HAP-1 (cell line): Measurements from ENCODE around the gene KANSL3.
"Not testable (repeated sequence)": the region's sequence is repeated elsewhere in the genome, so short reads cannot be mapped to it uniquely, and the experiment has no call there.

Source experiments
- DNase-seq, 2 experiments: peaks; one replicate each; pipeline ENCODE4 v3.0.0-alpha.2; 2016 to 2020; ENCODE audit warnings: low spot score in 2 of 2
- H3K27me3 ChIP-seq: fragments of 250-450 bp; sonication (Bioruptor Pico); 2 replicates; pipeline ENCODE4 v1.5.1; 2020; ENCODE audit warnings: low read depth, mild to moderate bottlenecking, moderate library complexity
- H3K36me3 ChIP-seq: fragments of 250-450 bp; sonication (Bioruptor Pico); replicated peaks from 2 replicates; pipeline ENCODE4 v1.5.1; 2020; ENCODE audit warnings: mild to moderate bottlenecking
- H3K4me1 ChIP-seq: fragments of 250-450 bp; sonication (Bioruptor Pico); 2 replicates; pipeline ENCODE4 v1.5.1; 2020; ENCODE audit warnings: mild to moderate bottlenecking
- H3K4me3 ChIP-seq: fragments of 250-450 bp; sonication (Bioruptor Pico); 2 replicates; pipeline ENCODE4 v1.5.1; 2020; ENCODE audit warnings: mild to moderate bottlenecking, moderate library complexity
- H3K9me3 ChIP-seq: fragments of 250-450 bp; sonication (Bioruptor Pico); 2 replicates; pipeline ENCODE4 v1.5.1; 2020; ENCODE audit warnings: mild to moderate bottlenecking, moderate library complexity
- in situ Hi-C: fragments of 300-500 bp; cut with MboI; formaldehyde crosslinking; loops from 3 replicates; pipeline ENCODE4 v1.14.3; 2020; ENCODE audit warnings: low sequenced_read_pairs, inconsistent platforms, mixed read lengths

Gene KANSL3

DNA sequence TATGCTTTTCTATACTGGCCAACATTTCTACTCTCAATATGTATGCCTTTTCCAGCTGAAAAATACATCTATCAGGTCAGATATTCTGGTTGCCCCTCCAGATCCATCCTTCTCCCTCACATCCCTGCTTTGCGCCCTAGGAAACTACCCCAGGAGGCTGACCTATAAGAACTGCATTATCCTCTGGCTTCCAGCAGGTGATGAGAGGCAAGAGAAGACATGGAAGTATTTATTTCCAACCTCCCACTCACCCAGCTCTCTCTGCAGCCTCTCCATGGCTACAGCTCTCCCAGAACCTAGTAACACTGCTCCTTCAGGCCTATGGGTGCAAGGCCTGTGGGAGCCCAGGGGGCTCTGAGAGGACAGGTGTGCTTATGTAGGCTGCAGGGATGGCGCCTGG, 58.7 kb downstream of the KANSL3 start:
- Histone ChIP-seq H3K9me3 (no peaks in the 10 kb centered on the region), H3K4me1 (no peaks in the 10 kb centered on the region), H3K4me3 (no peak overlapping the region), H3K36me3 (no peaks in the 10 kb centered on the region), H3K27me3 (no peaks in the 10 kb centered on the region)
- in situ Hi-C loops: no loop called here
- no peak for DNase-seq

DNA sequence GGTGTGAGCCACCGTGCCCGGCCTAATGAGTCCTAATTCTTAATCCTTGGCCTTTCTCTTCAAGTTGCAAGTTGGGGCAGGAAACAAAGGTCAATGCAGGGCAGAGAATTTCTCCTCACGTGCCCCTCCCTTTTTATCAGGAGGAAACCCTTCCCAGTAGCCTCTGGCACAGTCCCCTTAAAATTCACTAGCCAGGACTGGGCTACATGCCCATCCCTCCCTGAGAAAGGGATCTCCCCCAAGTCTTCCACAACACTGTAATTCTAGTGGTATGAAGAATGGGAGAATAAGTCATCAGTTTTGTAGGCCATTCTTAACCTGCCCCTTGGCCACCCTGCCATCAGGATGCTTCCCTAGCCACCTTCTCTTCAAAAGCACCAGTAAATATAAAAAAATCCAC, 59.4 kb downstream of the KANSL3 start:
- no peaks in the 10 kb centered on the region for H3K27me3 ChIP-seq
- H3K36me3 ChIP-seq: no peaks in the 10 kb centered on the region
- H3K4me1 ChIP-seq: no peaks in the 10 kb centered on the region
- in situ Hi-C loops: no loop called here
- H3K9me3 ChIP-seq: no peaks in the 10 kb centered on the region
- H3K4me3 ChIP-seq: no peak overlapping the region
- DNase-seq: no peak

DNA sequence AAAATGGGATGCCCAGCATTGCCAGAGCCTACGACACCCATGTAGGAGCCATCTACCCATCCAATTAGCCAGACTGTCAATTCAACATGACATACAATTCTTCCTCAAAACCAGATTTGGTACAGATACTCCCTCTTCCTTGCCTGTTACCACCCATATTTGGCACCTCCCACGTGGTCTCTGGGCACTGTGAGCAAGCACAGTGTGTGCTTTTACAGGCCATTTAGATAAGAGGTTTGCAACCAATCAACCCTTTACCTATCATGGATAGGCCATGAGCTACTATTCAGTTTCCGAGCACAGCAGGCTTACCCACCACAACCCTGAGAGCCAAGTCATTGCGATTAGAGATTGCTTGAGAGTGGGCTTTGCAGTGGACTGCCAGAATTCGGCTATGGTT, 60.6 kb downstream of the KANSL3 start:
- no peak overlapping the region for H3K4me3 ChIP-seq
- no peaks in the 10 kb centered on the region for H3K27me3 ChIP-seq
- no peak for DNase-seq
- H3K9me3 ChIP-seq: no peaks in the 10 kb centered on the region
- in situ Hi-C loops: no loop called here
- no peaks in the 10 kb centered on the region for H3K4me1 ChIP-seq
- H3K36me3 ChIP-seq: no peaks in the 10 kb centered on the region

DNA sequence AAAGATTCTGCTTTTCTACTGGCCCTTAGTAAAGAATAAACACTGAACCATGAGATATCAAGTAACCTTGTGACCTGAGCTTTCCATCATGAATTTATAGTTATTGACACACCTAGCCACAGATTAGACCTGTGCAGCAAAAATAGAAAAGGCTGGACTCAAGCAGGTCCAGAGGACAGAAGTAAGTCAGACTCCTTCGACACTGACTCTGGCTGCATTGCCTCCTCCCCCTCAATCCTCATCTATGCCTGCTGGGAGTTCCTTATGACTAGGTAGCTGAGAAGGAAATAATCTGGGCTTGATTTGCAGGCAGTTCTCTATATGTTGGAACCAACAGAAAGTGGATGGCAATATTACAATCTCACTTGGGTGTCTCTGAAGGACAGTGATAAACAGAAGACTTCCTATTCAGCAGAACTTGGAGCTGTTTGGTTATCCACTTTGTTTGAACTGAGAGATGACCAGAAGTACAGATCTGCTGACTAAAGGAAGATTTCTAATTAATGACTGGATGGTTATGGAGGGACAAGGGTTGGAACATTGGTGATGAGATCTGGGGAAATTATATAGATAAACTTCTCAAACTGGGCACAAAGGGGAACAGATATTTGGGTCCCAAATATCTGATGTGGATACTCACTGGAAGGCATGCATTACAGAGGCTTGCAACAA, 62.2 kb downstream of the KANSL3 start:
- in situ Hi-C loops: no loop called here
- H3K27me3 ChIP-seq: no peaks in the 10 kb centered on the region
- no peak for DNase-seq

DNA sequence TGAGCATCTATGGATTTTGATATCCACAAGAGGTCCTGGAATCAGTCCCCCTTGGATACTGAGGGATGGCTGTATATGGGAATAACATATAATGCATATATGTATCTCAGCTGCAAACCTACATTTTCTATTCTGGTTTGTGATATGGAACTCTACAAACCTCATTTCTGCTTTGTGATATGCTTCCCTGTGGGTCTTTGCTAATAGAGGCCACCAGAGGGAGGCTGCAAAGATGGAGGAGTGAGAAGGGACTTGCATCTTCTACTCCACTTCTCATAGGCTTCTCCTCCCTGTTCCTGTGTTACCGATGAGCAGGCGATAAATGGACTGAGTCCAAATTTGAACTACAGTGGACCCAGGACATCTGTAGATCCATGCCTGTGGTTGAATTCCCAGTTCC, 63.7 kb downstream of the KANSL3 start:
- H3K9me3 ChIP-seq: no peaks in the 10 kb centered on the region
- H3K36me3 ChIP-seq: no peaks in the 10 kb centered on the region
- H3K4me1 ChIP-seq: no peaks in the 10 kb centered on the region
- no peak overlapping the region for H3K4me3 ChIP-seq
- no peaks in the 10 kb centered on the region for H3K27me3 ChIP-seq
- no peak for DNase-seq
- in situ Hi-C loops: no loop called here

More for the DNA sequence above, 62.2 kb downstream of the KANSL3 start:
- Histone ChIP-seq H3K36me3 (no peaks in the 10 kb centered on the region), H3K4me1 (no peaks in the 10 kb centered on the region), H3K4me3 (no peak overlapping the region), H3K9me3 (no peaks in the 10 kb centered on the region)

DNA sequence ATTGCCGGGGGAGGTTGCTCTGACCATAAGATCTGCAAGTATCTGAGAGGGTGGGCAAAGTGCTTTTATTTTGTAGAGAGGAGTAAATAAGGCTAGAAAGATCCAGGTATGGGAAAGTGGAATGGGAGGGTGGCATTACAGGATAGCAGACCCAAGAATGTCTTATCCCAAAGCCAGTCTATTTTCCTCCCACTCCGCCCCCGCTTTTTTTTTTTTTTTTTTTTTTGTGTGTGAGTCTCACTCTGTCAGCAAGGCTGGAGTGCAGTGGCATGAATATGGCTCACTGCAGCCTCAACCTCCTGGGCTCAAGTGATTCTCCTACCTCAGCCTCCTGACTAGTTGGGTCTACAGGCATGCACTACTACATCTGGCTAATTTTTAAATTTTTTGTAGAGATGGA, 70.0 kb downstream of the KANSL3 start:
- Histone ChIP-seq H3K9me3 (no peaks in the 10 kb centered on the region), H3K27me3 (no peaks in the 10 kb centered on the region), H3K36me3 (no peaks in the 10 kb centered on the region), H3K4me1 (peaks cover 8% of the 10 kb centered on the region), H3K4me3 (no peak overlapping the region)
- in situ Hi-C loops: no loop called here
- DNase-seq: no peak

DNA sequence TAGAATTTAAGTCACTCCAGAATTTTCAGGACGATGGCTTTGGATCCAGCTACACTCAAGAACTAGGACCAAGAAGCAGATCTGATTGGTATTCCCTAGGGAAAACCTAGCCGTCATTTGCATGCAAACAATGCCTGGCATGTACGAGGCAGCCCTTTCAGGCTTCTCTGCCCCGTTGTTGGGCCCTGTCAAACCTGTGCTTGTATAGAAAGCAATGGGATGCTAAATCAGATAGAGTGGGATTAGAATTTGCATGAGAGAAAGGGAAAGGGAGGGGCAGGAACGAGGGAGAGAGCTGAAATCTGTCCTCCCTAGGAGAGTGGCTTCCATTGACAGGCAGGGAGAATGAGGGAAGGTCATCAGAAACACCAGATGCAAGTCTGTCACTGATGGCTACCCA, 73.0 kb downstream of the KANSL3 start:
- in situ Hi-C loops: no loop called here
- H3K36me3 ChIP-seq: no peaks in the 10 kb centered on the region

DNA sequence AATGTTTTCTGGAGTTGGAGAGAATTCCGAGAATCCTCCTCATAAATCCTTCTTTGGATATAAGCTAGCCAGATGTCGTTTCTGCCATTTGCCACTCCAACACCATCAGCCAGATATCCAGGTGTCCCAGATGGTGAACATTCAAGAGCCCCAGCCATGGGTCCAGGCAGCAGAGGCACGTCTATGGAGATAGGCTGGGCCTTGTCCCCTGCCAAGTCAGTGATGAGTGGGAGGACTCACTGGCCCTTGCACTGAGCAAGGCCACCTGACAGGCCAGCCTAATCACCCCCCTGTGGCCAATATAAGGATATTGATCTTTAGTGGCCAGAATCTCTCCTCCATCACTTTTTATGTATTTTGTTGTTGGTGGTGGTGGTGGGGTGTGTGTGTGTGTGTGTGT, 73.5 kb downstream of the KANSL3 start:
- Histone ChIP-seq H3K27me3 (no peaks in the 10 kb centered on the region), H3K36me3 (no peaks in the 10 kb centered on the region), H3K9me3 (no peaks in the 10 kb centered on the region), H3K4me3 (no peak overlapping the region), H3K4me1 (peaks cover 8% of the 10 kb centered on the region)
- in situ Hi-C loops: no loop called here
- no peak for DNase-seq

More for the DNA sequence above, 73.0 kb downstream of the KANSL3 start:
- no peaks in the 10 kb centered on the region for H3K27me3 ChIP-seq
- peaks cover 8% of the 10 kb centered on the region for H3K4me1 ChIP-seq
- DNase-seq: peak; percentile 87 to 92
- H3K4me3 ChIP-seq: no peak overlapping the region
- no peaks in the 10 kb centered on the region for H3K9me3 ChIP-seq

DNA sequence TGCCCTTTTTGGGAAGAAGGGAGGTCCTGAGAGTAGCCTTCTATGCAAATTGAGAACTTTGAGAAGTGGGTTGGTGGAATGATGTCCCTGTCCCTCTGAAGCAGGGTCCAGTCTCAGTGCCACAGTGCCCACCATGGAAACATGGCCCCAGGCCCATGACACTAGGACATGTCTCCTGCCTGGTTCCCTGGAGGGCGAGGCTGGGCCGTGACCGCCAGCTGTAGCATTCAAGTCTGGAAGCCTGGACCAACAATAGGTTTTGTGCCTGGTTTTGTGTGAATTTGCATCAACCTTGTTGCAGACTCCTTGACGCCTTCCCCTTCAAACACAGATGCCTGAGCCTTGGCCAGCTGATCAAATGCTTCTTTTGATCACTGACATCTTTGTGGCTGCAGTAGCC, 74.1 kb downstream of the KANSL3 start:
- Histone ChIP-seq H3K27me3 (no peaks in the 10 kb centered on the region), H3K36me3 (no peaks in the 10 kb centered on the region), H3K4me3 (no peak overlapping the region), H3K9me3 (no peaks in the 10 kb centered on the region), H3K4me1 (peaks cover 8% of the 10 kb centered on the region)
- no peak for DNase-seq
- in situ Hi-C loops: no loop called here

DNA sequence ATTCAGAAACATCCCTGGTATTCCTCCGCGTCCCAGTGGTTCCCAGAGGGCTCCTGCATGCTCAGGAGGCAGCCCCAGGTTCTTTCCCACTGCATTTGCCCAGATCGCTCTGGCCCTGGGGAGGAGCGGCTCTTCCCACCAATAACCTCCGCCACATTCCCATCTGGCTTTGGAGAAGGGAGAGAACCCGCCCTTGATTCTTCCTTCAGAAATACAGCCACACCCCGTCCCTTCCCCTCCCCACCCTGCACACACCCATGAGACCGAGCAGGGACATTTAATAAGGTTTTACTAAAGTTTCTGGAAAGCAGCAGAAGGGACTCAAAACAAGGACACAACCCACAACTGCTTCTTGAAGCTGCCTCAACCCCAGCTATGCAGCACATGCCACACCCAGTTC, 79.6 kb downstream of the KANSL3 start:
- Histone ChIP-seq H3K4me1 (no peaks in the 10 kb centered on the region), H3K4me3 (no peak overlapping the region), H3K9me3 (no peaks in the 10 kb centered on the region), H3K27me3 (no peaks in the 10 kb centered on the region), H3K36me3 (no peaks in the 10 kb centered on the region)
- in situ Hi-C loops: no loop called here
- no peak for DNase-seq

DNA sequence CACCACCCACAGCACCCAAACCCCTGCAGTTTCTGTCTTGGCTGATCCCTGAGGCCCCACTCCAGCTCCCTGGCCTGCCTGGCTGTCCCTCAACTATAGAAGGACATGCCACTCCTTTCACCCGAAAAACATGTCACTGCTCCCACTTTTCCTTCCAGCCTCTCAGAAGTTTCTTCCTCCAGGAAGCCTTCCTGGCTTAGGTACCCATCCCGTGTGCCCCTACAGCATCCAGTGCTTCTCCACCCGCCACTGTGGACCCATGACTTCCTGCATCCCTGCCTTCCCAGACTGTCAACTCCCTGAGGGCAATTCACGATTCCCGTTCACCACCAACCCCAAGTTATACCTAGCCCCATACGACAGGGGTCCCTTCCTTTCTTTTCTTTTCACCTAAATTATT, 80.1 kb downstream of the KANSL3 start:
- Histone ChIP-seq H3K4me1 (no peaks in the 10 kb centered on the region), H3K9me3 (no peaks in the 10 kb centered on the region), H3K36me3 (no peaks in the 10 kb centered on the region), H3K4me3 (no peak overlapping the region), H3K27me3 (no peaks in the 10 kb centered on the region)
- no peak for DNase-seq
- in situ Hi-C loops: no loop called here

DNA sequence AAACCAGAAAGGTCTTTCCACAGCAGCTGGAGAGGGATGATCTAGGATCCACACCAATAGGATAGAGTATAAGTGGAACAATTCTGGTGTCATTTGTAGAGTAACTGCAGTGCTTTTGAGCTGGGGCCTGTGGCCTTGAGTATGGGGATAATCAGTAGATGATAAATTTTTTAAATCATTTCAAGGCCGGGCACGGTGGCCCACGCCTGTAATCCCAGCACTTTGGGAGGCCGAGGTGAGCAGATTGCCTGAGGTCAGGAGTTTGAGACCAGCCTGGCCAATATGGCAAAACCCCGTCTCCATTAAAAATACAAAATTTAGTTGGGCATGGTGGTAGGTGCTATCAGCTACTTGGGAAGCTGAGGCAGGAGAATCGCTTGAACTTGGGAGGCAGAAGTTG, 80.7 kb downstream of the KANSL3 start:
- in situ Hi-C loops, H3K27me3 ChIP-seq, H3K9me3 ChIP-seq, H3K4me1 ChIP-seq, H3K36me3 ChIP-seq, H3K4me3 ChIP-seq, DNase-seq: not testable (repeated sequence)

DNA sequence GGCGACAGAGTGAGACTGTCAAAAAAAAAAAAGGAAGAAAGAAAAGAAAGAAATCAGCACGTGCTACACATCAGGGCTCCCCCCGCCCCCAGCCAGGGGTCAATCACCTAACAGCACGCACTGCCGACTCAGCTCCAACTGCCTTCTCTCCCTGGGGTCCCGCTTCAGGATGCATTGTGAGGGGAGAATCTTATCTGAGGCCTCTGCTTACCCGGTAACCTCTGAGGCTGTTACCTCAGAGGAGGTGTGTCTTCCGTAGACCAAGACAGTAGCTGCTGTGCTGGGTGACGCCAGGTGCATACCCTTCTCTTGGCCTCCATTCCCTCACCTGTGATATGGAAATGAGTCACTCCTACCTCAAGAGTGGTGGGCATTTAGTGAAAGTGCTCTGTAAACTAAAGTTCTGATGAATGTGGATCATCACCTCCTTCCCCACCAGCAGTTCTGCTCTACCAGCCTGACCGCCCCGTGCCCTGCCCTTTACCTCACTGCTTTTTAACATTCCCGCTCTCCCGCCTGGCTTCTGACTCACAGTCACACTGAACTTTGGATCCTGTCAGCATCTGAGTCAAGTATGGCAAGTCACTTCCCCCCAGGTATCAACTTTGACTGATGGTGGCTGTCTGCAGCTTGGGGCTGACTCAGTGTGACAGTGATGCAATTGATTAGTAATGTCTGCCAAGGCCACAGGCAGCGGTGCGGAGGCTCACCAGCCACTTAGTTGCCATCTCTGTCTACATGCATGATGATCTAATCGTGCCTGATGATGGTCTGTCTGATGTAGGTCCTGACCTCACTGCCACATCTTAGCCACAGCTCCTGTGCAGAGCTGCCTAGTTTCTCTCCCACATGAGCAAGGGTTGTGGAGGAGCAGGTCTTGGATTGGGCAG, 81.4 kb downstream of the KANSL3 start:
- Histone ChIP-seq H3K9me3 (no peaks in the 10 kb centered on the region), H3K36me3 (no peaks in the 10 kb centered on the region), H3K4me3 (no peak overlapping the region), H3K27me3 (no peaks in the 10 kb centered on the region), H3K4me1 (no peaks in the 10 kb centered on the region)
- in situ Hi-C loops: no loop called here
- DNase-seq: no peak

DNA sequence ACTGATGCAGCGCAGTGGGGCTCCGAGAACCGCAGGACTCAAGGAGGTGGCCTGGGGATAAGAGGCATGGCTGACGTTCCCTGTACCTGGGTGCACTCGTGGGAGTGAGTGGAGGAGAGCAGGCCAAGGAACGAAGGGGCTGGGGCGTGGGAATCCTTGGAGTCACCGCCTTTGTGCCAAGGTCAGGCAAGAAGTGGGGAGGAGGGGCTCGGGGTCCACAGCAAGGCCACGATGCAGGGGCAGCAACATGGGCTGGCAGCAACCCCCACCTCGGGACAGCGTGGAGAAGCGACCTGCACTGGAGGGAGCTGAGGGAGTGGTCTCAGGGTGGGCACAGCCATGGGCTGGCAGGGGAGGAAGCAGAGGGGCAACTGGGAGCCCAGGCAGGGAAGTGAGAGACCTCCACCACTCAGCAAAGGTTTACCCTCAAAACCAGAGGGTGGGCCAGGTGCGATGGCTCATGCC, 82.9 kb downstream of the KANSL3 start:
- in situ Hi-C loops: no loop called here
- no peaks in the 10 kb centered on the region for H3K4me1 ChIP-seq
- DNase-seq: no peak
- no peaks in the 10 kb centered on the region for H3K9me3 ChIP-seq
- no peaks in the 10 kb centered on the region for H3K36me3 ChIP-seq
- no peaks in the 10 kb centered on the region for H3K27me3 ChIP-seq
- H3K4me3 ChIP-seq: no peak overlapping the region
